DND-41 (cell line): Measurements from ENCODE around the gene GPR68.

Experiments
- CTCF ChIP-seq: IDR thresholded peaks from 2 replicates; pipeline ENCODE4 v1.5.1; 2012; ENCODE audit warnings: borderline replicate concordance, low read length, moderate library complexity, mild to moderate bottlenecking; ENCODE audit not compliant: poor library complexity, severe bottlenecking; ENCODE audit errors: extremely low read depth
- EZH2 ChIP-seq: IDR thresholded peaks from 3 replicates; pipeline ENCODE4 v1.6.1; 2012; ENCODE audit warnings: borderline replicate concordance, low read depth, mild to moderate bottlenecking, moderate library complexity, low read length, inconsistent platforms; ENCODE audit not compliant: severe bottlenecking

DNA sequence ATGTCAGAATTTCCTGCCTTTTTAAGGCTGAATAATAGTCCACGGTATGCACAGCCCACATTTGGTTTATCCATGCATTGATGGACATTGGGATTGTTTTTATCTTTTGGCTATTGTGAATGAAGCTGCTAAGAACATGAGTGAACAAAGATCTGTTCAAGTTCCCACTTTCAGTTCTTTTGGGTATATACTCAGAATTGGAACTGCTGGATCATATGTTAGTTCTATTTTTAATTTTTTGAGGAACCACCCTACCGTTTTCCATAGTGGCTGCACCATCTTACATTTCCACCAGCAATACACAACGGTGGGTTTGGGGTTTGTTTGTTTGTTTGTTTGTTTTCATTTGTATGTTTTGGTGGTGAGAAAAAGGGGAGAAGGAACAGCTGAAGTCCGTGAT is 6.4 kb downstream of the GPR68 start:
- no peak for TF ChIP-seq CTCF
- no peak for TF ChIP-seq EZH2
